Loucy (cell line): ENCODE results near the gene CLDN34.

Experiments
- EZH2phosphoT487 ChIP-seq: fragments of 200-600 bp; IDR thresholded peaks from 2 replicates; pipeline ENCODE4 v1.6.1; 2018; ENCODE audit warnings: antibody characterized with exemption, mild to moderate bottlenecking, moderate library complexity, borderline replicate concordance
- TF ChIP-seq, protein P1 (sequence below): fragments of 200-600 bp; sonication (generic); conservative IDR thresholded peaks from 2 replicates; pipeline ENCODE4 v1.5.1; 2014; ENCODE audit warnings: mild to moderate bottlenecking, antibody characterized with exemption, low read length

DNA sequence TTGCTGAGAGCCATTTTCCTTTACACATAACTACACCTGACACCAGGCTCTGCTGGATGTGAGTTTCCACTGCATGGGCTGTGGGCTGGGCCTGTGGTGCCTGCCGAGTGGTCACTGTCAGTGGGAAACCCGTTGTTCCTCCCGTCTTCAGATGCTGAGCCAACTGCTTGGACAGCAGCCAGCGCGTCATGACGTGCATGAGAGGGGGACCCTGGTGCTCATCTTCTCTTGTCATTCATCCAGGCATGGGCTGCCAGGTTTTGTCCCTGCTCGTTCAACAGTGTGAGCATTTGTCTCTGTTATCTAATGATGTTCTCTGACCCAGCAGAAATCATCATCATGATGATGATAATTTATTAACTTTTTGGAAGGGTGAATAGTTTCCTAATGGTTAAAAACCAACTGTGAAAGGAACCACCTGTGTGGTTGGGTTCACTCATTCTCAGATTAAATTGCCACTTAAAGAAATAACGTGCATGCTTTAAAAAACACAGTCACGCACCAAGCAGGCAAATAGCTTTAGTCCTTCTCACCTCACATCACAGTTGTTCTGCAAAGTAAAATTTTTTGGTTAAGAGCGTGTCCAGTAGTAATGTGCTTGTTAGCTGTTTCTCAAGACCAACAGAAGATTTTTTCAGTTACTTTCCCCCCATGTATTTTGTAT, 19.9 kb upstream of the CLDN34 start:
- TF ChIP-seq, protein P1, sequence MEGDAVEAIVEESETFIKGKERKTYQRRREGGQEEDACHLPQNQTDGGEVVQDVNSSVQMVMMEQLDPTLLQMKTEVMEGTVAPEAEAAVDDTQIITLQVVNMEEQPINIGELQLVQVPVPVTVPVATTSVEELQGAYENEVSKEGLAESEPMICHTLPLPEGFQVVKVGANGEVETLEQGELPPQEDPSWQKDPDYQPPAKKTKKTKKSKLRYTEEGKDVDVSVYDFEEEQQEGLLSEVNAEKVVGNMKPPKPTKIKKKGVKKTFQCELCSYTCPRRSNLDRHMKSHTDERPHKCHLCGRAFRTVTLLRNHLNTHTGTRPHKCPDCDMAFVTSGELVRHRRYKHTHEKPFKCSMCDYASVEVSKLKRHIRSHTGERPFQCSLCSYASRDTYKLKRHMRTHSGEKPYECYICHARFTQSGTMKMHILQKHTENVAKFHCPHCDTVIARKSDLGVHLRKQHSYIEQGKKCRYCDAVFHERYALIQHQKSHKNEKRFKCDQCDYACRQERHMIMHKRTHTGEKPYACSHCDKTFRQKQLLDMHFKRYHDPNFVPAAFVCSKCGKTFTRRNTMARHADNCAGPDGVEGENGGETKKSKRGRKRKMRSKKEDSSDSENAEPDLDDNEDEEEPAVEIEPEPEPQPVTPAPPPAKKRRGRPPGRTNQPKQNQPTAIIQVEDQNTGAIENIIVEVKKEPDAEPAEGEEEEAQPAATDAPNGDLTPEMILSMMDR = no peak
- no peak for TF ChIP-seq EZH2phosphoT487
